ENCODE results near the gene BTBD19. TPM values are rescaled to one million over a fixed set of nuclear protein-coding genes. Genes with fewer than 3 reads are reported as not detected.
"Not testable (repeated sequence)": the region's sequence is repeated elsewhere in the genome, so short reads cannot be mapped to it uniquely, and the experiment has no call there.

The BTBD19 gene
- total RNA-seq, 6 donors from 2014 or later, result 5.1 to 63.9 (median 17.8) TPM

DNA sequence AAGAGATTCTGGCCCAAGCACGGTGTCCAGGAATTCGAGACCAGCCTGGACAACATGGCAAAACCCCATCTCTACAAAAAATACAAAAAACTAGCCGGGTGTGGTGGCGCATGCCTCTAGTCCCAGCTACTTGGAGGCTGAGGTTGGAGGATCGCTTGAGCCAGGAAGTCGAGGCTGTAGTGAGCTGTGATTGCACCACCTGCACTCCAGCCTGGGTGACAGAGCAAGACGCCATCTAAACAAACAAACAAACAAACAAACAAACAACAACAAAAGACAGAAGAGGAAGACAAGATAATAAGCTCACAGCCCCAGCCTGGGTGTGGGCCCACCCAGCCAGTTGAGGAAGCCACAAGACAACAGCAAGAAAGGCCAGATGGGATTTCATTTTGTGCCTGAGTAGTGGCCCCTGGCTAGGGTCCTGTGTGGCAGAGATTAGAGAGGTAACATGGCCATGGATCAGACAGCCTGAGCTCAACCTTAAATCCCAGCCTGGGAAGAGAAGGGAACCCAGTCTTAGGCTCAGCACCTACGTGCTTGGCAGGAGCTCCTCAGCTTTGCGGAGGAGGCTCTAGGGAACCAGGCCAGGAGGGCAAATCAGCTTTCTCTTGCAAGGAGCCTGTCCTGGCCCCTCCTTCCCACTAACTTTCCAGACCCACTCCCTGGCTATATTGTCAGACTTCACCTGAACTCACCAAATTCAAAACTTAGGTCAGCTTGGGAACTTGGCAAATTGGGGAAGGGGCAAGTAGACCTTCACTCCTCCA lies 15.4 kb upstream of the BTBD19 start:
- DNase-seq (peak in 1 of 2 donors; percentile 21), ATAC-seq (ENCODE audit: low FRiP score in 2 of 2) (peak in 1 of 2 donors; percentile 11)
- no peaks in the 10 kb centered on the region for H3K9me3 ChIP-seq
- H3K27ac ChIP-seq, result peak overlapping the region in 3 of 4 donors; percentile 17 to 67 (median 53)
- H3K4me1 ChIP-seq, result no peaks in the 10 kb centered on the region
- no peak for TF ChIP-seq POLR2A (IDR thresholded peaks at IDR 0.05)
- TF ChIP-seq, protein P1, sequence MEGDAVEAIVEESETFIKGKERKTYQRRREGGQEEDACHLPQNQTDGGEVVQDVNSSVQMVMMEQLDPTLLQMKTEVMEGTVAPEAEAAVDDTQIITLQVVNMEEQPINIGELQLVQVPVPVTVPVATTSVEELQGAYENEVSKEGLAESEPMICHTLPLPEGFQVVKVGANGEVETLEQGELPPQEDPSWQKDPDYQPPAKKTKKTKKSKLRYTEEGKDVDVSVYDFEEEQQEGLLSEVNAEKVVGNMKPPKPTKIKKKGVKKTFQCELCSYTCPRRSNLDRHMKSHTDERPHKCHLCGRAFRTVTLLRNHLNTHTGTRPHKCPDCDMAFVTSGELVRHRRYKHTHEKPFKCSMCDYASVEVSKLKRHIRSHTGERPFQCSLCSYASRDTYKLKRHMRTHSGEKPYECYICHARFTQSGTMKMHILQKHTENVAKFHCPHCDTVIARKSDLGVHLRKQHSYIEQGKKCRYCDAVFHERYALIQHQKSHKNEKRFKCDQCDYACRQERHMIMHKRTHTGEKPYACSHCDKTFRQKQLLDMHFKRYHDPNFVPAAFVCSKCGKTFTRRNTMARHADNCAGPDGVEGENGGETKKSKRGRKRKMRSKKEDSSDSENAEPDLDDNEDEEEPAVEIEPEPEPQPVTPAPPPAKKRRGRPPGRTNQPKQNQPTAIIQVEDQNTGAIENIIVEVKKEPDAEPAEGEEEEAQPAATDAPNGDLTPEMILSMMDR (IDR thresholded peaks at IDR 0.05), result no peak
- no peak for TF ChIP-seq POLR2AphosphoS5 (IDR thresholded peaks at IDR 0.05)
- TF ChIP-seq EP300 (IDR thresholded peaks at IDR 0.05), result no peak
- H3K4me3 ChIP-seq, result no peak overlapping the region
- no peaks in the 10 kb centered on the region for H3K36me3 ChIP-seq
- 84 to 85% methylated on average over 9 of the region's 9 CpGs for WGBS, 2 donors
- no peaks in the 10 kb centered on the region for H3K27me3 ChIP-seq

DNA sequence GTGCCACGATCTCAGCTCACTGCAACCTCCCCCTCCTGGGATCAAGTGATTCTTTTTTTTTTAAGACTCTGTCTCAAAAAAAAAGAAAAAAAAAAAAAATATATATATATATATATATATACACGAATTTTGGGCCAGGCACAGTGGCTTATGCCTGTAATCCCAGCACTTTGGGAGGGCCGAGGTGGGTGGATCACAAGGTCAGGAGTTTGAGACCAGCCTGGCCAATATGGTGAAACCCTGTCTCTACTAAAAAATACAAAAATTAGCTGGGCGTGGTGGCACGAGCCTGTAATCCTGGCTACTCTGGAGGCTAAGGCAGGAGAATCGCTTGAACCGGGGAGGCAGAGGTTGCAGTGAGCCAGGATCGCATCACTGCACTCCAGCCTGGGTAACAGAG lies 10.4 kb upstream of the BTBD19 start:
- H3K4me1 ChIP-seq, result peaks cover 18 to 31% (median 19%) of the 10 kb centered on the region in 4 donors
- 87 to 89% methylated on average over 8 of the region's 8 CpGs for WGBS, 2 donors
- H3K27ac ChIP-seq, result peak overlapping the region in 1 of 4 donors; percentile 36
- DNase-seq; H3K9me3 ChIP-seq; H3K4me3 ChIP-seq; H3K27me3 ChIP-seq; H3K36me3 ChIP-seq; ATAC-seq (ENCODE audit: low FRiP score in 2 of 2): not testable (repeated sequence)

DNA sequence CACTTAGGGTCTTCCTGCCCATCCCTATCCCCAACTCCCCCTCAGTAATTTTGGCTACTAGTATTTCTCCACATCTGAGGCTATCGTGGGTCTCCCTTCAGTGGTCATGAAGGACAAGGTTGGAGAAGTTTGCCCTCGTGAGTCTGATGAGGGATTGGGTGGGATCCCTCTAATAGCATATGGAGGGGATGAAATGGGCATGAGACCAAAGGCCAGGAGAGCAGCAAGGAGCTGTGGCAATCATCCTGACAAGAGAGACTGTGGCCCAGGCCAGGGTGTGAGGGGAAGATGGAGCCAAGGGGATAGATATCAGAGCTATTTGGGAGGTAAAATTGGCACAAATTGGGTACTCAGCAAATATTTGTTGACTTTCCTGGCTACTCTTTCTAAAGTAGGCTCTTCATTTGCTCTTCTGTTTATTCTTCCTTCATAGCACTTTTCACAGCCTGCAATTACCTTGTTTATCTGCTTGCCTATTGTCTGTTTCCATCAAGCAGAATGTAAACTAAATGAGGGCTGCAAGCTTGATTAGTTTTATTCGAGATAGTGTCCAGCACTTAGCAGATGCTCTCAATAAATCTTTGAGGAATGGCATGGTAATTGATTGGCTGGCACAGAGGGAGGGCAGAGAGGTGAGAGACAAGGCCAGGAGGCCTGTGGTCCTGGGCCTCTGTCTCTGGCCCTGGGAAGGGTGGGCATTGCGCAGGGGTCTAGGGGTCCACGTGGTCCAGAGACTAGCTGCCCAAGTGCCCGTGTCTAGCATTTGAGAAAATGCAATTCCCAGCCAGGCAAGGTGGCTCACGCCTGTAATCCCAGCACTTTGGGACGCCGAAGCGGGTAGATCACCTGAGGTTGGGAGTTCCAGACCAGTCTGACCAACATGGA lies 9.6 kb upstream of the BTBD19 start:
- TF ChIP-seq, protein P1 (IDR thresholded peaks at IDR 0.05), result no peak
- TF ChIP-seq POLR2AphosphoS5 (IDR thresholded peaks at IDR 0.05) (no peak), POLR2A (IDR thresholded peaks at IDR 0.05) (no peak), EP300 (IDR thresholded peaks at IDR 0.05) (no peak)
- ATAC-seq (ENCODE audit: low FRiP score in 2 of 2) (no peak), DNase-seq (no peak)
- Histone ChIP-seq H3K27ac (peak overlapping the region; percentile 91 to 99 (median 94)), H3K36me3 (peaks cover 7 to 16% (median 12%) of the 10 kb centered on the region in 4 donors), H3K27me3 (no peaks in the 10 kb centered on the region), H3K4me3 (no peak overlapping the region), H3K4me1 (peaks cover 27 to 39% (median 28%) of the 10 kb centered on the region in 4 donors), H3K9me3 (no peaks in the 10 kb centered on the region)
- WGBS, 2 donors, result 86 to 89% methylated on average over 10 of the region's 10 CpGs

DNA sequence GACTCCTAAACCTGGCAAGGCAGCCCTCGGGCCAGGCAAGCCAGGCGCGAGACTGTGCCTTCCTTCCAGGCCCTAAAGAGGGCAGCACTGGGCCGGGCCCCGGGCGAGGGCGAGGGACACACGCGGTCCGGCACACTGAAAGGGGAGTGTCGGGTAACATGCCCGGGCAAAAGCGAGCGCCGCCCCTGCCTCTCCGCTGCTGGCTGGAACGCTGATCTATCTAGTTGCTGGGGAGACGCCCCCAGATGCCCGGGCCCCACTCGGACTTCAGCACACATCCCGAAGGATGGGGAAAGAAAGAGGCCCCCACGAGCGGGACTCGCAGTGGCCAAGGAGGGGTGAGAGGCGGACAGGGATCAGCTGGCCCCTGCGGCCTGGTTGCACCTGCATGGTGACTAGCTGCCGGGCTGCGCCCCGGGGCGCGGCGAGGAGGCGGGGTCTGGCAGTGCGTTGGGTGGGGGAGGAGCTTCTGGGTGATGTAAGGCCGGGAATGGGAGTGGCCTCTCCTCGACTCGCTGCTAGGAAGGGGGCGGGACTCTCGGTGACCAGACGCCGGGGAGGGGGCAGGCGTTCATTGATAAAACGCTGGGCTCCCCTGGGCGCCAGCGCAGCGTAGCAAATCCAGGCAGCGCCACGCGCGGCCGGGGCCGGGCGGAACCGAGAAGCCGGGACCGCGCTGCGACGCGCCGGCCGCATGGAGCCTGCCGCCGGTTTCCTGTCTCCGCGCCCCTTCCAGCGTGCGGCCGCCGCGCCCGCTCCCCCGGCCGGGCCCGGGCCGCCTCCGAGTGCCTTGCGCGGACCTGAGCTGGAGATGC lies 8.3 kb upstream of the BTBD19 start, which contains the start of gene PLK3:
Gene PLK3, plus strand, starts transcription at position 608 of the 815 bp plus-strand sequence. Its CDS starts 87 bp downstream, at position 695.
- peaks cover 14 to 28% (median 25%) of the 10 kb centered on the region in 4 donors for H3K36me3 ChIP-seq
- peak within 1 kb of the TSS; percentile 90 to 97 (median 94) for H3K4me3 ChIP-seq
- ATAC-seq (ENCODE audit: low FRiP score in 2 of 2) (peak; percentile 96 to 99), DNase-seq (peak; percentile 98 to 99)
- peak within 1 kb of the TSS; percentile 91 to 99 (median 94) for H3K27ac ChIP-seq
- TF ChIP-seq POLR2AphosphoS5 (IDR thresholded peaks at IDR 0.05) (peak; percentile 89 to 98), POLR2A (IDR thresholded peaks at IDR 0.05) (peak in 3 of 4 donors; percentile 92 to 98 (median 97)), EP300 (IDR thresholded peaks at IDR 0.05) (peak in 1 of 4 donors; percentile 40)
- TF ChIP-seq, protein P1 (IDR thresholded peaks at IDR 0.05), result peak; percentile 94 to 96 (median 95)
- peaks cover 28 to 49% (median 37%) of the 10 kb centered on the region in 4 donors for H3K4me1 ChIP-seq
- 1% methylated on average over 24 to 51 of the region's 79 CpGs for WGBS, 2 donors
- H3K27me3 ChIP-seq, result no peaks in the 10 kb centered on the region
- H3K9me3 ChIP-seq, result no peaks in the 10 kb centered on the region
